ENCODE results near the gene SNX5.

The SNX5 gene

GRCh38 chr20:17966432-17967310 is 1.9 kb downstream of the SNX5 start:
- no peak for TF ChIP-seq CTCF (IDR thresholded peaks at IDR 0.05; ENCODE audit: borderline replicate concordance, control extremely low read depth, extremely low read depth, insufficient read depth, missing control alignments)
- in situ Hi-C loops (cut with MboI; ENCODE audit: low sequenced_read_pairs, unreplicated experiment) = no loop called here
- no peak for DNase-seq (ENCODE audit: low spot score)

- TF ChIP-seq CTCF (IDR thresholded peaks at IDR 0.05; ENCODE audit: borderline replicate concordance, control extremely low read depth, extremely low read depth, insufficient read depth, missing control alignments) = no peak
- DNase-seq (ENCODE audit: low spot score) = no peak
- in situ Hi-C loops (cut with MboI; ENCODE audit: low sequenced_read_pairs, unreplicated experiment) = no loop called here
Measured at GRCh38 chr20:17965042-17965697, 3.4 kb downstream of the SNX5 start.

GRCh38 chr20:17964632-17965031 is 4.0 kb downstream of the SNX5 start:
- TF ChIP-seq CTCF (IDR thresholded peaks at IDR 0.05; ENCODE audit: borderline replicate concordance, control extremely low read depth, extremely low read depth, insufficient read depth, missing control alignments) = no peak
- in situ Hi-C loops (cut with MboI; ENCODE audit: low sequenced_read_pairs, unreplicated experiment) = no loop called here
- DNase-seq (ENCODE audit: low spot score) = no peak

GRCh38 chr20:17964073-17964472 is 4.5 kb downstream of the SNX5 start:
- DNase-seq (ENCODE audit: low spot score) = no peak
- no peak for TF ChIP-seq CTCF (IDR thresholded peaks at IDR 0.05; ENCODE audit: borderline replicate concordance, control extremely low read depth, extremely low read depth, insufficient read depth, missing control alignments)
- in situ Hi-C loops (cut with MboI; ENCODE audit: low sequenced_read_pairs, unreplicated experiment) = no loop called here

- no peak for DNase-seq (ENCODE audit: low spot score)
- TF ChIP-seq CTCF (IDR thresholded peaks at IDR 0.05; ENCODE audit: borderline replicate concordance, control extremely low read depth, extremely low read depth, insufficient read depth, missing control alignments) = no peak
- in situ Hi-C loops (cut with MboI; ENCODE audit: low sequenced_read_pairs, unreplicated experiment) = no loop called here
Measured at GRCh38 chr20:17963114-17963897, 5.3 kb downstream of the SNX5 start.

- TF ChIP-seq CTCF (IDR thresholded peaks at IDR 0.05; ENCODE audit: borderline replicate concordance, control extremely low read depth, extremely low read depth, insufficient read depth, missing control alignments) = no peak
- DNase-seq (ENCODE audit: low spot score) = no peak
- in situ Hi-C loops (cut with MboI; ENCODE audit: low sequenced_read_pairs, unreplicated experiment) = no loop called here
Measured at GRCh38 chr20:17961587-17961940, 7.0 kb downstream of the SNX5 start.

All from GM13976 (cell line).